ENCODE results near the gene MAP3K20. TPM values are rescaled to one million over a fixed set of nuclear protein-coding genes. Genes with fewer than 3 reads are reported as not detected.
"Not testable (repeated sequence)": the region's sequence is repeated elsewhere in the genome, so short reads cannot be mapped to it uniquely, and the experiment has no call there.

Gene MAP3K20
- total RNA-seq, 1 experiment from 2014 or later = 32.3 TPM

- no peak for DNase-seq (ENCODE audit: low read depth)
These were observed 47.3 kb downstream of the MAP3K20 start for GRCh38 chr2:173122936-173123335.

- peak; percentile 62 for DNase-seq (ENCODE audit: low read depth)
These were observed 48.8 kb downstream of the MAP3K20 start for GRCh38 chr2:173124441-173124840.

GRCh38 chr2:173126819-173127218, 51.2 kb downstream of the MAP3K20 start:
- DNase-seq (ENCODE audit: low read depth) = peak; percentile 79

- DNase-seq (ENCODE audit: low read depth) = not testable (repeated sequence)
These were observed 52.5 kb downstream of the MAP3K20 start for GRCh38 chr2:173128132-173128531.

GRCh38 chr2:173130496-173131465, 55.1 kb downstream of the MAP3K20 start:
- DNase-seq (ENCODE audit: low read depth) = no peak

GRCh38 chr2:173132531-173132930, 56.9 kb downstream of the MAP3K20 start:
- DNase-seq (ENCODE audit: low read depth) = no peak

GRCh38 chr2:173134703-173135102, 59.1 kb downstream of the MAP3K20 start:
- no peak for DNase-seq (ENCODE audit: low read depth)

GRCh38 chr2:173136067-173136466, 60.4 kb downstream of the MAP3K20 start:
- DNase-seq (ENCODE audit: low read depth) = no peak

- peak; percentile 38 for DNase-seq (ENCODE audit: low read depth)
These were observed 61.0 kb downstream of the MAP3K20 start for GRCh38 chr2:173136599-173136998.

- no peak for DNase-seq (ENCODE audit: low read depth)
These were observed 62.0 kb downstream of the MAP3K20 start for GRCh38 chr2:173137610-173138009.

GRCh38 chr2:173138962-173139361, 63.3 kb downstream of the MAP3K20 start:
- no peak for DNase-seq (ENCODE audit: low read depth)

- no peak for DNase-seq (ENCODE audit: low read depth)
These were observed 66.0 kb downstream of the MAP3K20 start for GRCh38 chr2:173141666-173142065.

- DNase-seq (ENCODE audit: low read depth) = no peak
These were observed 69.8 kb downstream of the MAP3K20 start for GRCh38 chr2:173145454-173145853.

GRCh38 chr2:173146590-173146989, 70.9 kb downstream of the MAP3K20 start:
- DNase-seq (ENCODE audit: low read depth) = peak; percentile 52

- DNase-seq (ENCODE audit: low read depth) = no peak
These were observed 72.9 kb downstream of the MAP3K20 start for GRCh38 chr2:173148520-173148919.

GRCh38 chr2:173149491-173149890, 73.8 kb downstream of the MAP3K20 start:
- DNase-seq (ENCODE audit: low read depth) = no peak

- DNase-seq (ENCODE audit: low read depth) = peak; percentile 86
These were observed 74.4 kb downstream of the MAP3K20 start for GRCh38 chr2:173150087-173150486.

- DNase-seq (ENCODE audit: low read depth) = peak; percentile 37
These were observed 75.3 kb downstream of the MAP3K20 start for GRCh38 chr2:173150963-173151362.

GRCh38 chr2:173151671-173152401, 76.2 kb downstream of the MAP3K20 start:
- peak; percentile 53 for DNase-seq (ENCODE audit: low read depth)

- DNase-seq (ENCODE audit: low read depth) = no peak
These were observed 77.7 kb downstream of the MAP3K20 start for GRCh38 chr2:173153301-173153885.

- no peak for DNase-seq (ENCODE audit: low read depth)
These were observed 82.1 kb downstream of the MAP3K20 start for GRCh38 chr2:173157676-173158293.
